Left hindlimb (tissue), 1 donor: ENCODE measurements around the gene TPCN2.
"Not testable (repeated sequence)": the region's sequence is repeated elsewhere in the genome, so short reads cannot be mapped to it uniquely, and the experiment has no call there.

Experiments
- DNase-seq: peaks from one replicate; pipeline ENCODE4 v3.0.0-alpha.2; 2018

TPCN2 gene

GRCh38 chr11:69059429-69059828 lies 10.7 kb downstream of the TPCN2 start:
- DNase-seq, result no peak

DNA sequence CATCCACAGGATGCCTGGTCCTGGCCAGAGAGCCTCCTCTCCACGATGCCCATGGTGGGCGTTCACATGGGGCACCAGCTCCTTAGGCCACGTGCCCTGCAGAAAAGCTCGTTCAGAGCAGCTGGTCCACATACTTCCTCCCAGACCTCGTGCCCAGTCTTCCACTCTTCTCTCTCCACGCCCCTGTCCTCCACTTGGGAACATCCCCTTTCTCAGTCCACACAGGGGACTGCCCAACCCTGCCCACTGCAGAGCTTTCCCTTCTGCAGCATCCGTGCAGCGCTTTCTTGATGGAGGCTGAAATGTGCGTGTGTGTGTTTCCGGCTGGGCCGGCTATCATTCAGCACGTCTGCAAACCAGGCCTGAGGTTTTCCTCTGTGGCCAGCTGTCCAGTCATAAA lies 11.3 kb downstream of the TPCN2 start:
- no peak for DNase-seq

DNA sequence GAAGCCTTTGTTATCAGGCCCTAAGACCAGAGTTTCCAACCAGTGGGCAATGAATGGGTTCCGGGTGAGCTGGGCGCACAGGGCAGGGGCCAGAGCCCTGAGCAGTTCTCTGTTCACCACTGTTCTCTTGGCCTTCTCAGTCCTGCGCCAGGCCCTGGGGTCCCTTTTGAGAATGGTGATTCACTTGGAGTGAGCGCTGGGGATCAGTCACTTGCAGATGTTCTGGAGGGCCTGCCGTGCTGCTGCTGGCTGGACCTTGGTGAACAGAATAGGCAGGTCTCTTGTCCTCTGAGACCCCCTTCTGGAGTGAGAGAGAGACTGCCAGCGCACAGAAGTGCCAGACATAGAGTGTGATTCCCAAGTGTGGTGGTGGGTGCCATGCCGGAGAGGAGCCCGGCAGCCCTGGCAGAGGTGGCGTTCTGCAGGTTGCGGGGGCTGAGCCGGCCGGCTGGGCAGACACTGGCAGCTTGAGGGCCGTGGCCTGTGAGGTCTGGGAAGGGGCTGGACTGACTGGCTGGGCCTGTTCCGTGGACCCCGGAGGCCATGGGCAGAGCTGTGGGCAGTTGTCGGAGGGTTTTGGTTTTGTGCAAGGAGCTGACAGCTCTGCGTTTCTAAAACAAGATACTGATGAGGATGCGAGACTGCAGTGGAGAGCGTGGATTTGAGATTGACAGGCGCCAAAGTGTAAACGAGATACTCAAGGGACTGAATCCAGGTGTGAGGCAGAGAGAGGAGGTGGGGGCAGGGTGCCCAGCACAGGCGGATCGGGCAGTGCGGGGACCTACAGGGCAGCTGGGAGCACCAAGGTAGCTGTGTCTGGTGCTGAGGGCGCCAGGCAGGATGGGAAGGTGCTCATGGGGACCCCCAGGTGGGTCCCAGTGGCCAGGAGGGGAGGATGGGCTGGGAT lies 12.3 kb downstream of the TPCN2 start:
- no peak for DNase-seq

DNA sequence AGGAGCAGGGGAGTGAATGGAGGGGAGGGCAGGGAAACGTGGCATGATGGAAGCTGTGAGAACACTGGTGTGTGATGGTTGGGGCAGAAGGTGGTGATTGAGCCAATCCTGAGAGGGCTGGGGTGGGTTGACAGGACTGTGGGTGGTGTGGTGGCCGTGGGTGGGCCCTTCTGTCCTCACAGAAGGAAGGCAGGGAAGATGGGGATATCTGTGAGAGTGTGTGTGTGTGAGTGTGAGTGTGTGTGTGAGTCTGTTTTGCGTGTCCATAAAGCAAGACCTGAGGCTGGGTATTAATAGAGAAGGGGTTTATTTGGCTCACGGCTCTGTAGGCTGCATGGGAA lies 13.0 kb downstream of the TPCN2 start:
- no peak for DNase-seq

DNA sequence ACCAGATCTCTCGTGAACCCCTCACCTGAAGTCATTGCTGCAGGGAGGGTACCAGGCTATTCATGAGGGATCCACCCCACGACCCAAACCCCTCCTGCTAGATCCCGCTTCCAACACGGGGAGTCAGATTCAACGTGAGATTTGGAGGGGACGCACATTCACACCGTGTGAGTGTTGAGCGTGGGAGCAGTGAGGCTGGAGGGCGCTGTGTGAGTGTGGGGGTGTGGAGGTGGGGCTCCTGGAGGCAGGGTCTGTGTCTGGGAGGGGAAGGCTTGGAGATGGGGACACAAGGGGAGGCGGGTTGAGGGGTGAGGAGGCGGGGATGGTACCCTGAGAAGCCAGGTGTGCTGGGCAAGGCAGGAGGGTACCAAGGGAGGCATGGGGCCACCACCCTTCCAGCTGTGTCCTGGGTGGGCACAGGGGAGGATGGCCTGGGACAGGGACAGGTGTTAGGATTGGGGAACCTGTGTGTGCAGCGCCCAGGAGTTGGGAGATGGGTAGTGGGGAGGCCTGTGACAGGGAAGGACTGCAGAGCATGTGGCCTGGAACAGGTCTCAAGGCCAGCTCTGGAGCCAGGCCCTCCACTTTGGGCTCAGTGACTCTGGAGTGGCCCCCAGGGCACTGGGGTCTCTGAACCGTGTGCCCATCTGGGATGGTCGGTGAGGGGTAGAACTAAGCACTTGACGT lies 13.6 kb downstream of the TPCN2 start:
- no peak for DNase-seq

DNA sequence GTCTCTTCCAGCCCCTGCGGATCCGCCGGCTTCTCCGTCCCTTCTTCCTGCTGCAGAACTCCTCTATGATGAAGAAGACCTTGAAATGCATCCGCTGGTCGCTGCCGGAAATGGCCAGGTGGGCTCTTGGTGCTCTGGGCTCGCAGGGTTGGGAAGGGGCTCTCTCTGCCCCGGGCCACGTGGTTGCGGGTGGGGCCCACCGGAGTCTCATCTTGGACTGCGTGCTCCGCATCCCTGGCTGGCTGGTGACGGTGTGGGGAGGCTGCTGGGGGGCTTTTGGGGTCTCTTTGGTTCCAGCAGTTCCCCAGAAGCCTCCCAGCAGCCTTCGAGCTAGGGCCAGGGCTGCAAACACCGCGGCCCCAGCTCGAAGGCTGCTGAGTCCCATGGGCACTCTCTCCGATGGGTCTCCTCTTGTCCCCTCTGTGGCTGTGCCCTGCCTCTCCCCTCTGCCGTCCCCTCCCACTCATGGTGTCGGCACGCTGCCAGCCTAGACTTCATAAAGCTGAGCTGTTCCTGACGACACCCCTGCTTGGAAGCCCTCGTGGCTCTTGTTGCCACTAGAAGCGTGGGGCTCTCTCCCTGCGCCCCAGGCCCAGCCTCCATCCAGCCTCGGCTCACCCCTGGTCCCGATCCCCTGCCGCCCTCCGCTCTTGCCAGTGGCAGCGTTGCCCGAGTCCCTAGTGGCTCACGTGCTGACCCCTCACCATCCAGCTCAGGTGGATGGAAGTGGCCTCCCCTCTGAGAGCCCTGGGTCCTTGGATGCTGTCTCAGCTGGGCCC lies 14.3 kb downstream of the TPCN2 start:
- no peak for DNase-seq

GRCh38 chr11:69063652-69064260 lies 15.0 kb downstream of the TPCN2 start:
- DNase-seq, result no peak

GRCh38 chr11:69064394-69064957 lies 15.7 kb downstream of the TPCN2 start:
- no peak for DNase-seq

GRCh38 chr11:69065147-69065710 lies 16.5 kb downstream of the TPCN2 start:
- no peak for DNase-seq

GRCh38 chr11:69066122-69067112 lies 17.7 kb downstream of the TPCN2 start:
- no peak for DNase-seq

DNA sequence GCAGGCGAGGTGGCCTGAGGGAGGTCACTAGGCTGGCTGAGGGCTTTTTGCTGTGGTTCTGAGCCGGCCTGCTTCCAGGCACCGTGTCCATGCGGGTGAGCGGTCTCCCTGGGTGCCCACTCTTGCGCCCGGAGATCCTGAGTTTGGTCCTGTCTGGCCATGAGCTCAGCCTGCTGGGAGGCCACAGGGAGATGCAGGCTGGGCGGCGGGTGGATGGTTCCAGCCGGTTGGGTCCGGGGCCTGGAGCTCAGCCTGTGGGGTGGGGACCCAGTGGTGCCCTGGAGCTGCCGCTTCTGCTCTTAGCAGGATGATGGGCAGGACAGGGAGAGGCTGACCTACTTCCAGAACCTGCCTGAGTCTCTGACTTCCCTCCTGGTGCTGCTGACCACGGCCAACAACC lies 18.5 kb downstream of the TPCN2 start:
- no peak for DNase-seq

DNA sequence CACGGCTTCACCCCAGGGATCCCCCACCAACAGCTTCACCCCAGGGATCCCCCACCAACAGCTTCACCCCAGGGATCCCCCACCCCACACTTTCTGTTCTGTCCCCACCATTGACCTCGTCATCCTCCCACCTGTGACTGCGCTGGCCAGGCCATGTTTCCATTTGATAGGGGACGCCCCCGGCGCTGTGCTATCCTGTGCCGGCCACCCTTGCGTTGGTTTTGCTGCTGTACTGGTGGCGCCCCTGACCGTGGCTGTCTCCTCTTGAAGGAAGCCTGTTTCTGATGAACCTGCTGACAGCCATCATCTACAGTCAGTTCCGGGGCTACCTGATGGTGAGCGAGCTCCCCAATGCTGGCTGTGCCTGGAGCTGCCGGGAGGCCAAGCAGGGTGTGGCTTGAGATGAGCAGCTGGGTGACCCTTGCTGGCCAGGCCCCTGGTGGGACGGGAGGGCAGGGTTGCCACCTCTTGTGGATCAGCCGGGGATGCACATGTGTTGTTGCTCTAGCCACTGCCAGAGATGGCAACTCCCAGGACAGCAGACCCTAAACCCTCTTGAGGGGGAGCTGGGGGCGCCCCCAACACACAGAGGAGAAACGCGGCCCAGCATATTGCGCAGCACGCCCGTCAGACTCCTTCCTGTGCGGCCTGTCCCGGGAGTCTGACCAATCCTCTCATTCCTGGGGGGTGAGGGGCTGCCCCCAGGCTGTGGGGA lies 22.5 kb downstream of the TPCN2 start:
- DNase-seq, result no peak

GRCh38 chr11:69071956-69072355 lies 23.2 kb downstream of the TPCN2 start:
- no peak for DNase-seq

DNA sequence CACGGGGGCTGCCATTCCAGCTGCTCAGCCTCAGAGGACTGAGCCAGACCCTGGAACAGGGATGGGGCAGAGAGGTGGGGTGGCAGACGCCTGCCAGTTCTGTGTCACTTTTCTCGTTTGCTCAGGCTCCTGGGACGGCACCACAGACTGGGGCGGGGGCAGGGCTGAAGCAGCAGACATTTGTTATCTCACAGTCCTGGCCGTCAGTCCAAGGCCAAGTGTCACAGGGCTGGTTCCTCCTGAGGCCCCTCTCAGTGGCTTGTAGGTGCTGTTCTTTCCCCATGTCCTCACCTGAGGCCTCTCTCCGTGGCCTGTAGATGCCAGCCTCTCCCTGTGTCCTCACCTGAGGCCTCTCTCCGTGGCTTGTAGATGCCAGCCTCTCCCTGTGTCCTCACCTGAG lies 24.7 kb downstream of the TPCN2 start:
- no peak for DNase-seq

DNA sequence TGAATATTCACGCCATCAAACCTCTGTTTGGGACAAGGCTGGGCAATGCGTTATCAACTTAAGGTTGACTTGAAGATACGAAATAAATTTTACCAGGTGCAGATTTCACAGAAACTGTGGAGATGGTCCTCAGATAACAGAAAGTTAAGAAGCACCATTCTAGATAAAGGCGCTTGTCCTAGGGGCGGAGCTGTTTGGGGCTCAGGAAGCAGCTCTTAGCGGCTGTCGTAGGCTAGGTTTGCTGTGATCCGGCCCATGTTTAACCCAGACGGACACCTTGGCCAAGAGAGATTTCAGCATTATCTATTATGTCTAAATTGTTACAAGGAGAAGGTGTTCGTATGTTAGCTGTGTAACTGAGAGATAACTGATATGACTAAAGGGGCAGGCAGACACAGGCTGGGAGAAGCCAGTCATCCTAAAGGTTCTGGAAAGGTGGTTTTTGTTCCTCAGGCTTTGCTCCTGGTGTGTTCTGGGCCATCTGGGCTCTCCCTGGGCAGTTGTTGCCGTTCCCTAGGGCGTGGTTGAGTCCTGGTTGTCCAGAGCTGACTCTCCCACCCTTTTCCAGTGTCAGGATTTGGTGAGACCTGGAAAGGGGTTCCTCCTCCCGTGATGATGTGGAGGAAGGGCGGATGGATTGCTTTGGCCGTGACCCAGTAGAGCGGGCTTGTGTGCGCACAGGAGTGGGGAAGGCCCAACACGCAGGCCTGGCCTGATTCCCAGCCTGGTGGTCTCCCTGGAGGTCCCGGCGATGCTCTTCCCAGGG lies 25.8 kb downstream of the TPCN2 start:
- DNase-seq, result no peak

DNA sequence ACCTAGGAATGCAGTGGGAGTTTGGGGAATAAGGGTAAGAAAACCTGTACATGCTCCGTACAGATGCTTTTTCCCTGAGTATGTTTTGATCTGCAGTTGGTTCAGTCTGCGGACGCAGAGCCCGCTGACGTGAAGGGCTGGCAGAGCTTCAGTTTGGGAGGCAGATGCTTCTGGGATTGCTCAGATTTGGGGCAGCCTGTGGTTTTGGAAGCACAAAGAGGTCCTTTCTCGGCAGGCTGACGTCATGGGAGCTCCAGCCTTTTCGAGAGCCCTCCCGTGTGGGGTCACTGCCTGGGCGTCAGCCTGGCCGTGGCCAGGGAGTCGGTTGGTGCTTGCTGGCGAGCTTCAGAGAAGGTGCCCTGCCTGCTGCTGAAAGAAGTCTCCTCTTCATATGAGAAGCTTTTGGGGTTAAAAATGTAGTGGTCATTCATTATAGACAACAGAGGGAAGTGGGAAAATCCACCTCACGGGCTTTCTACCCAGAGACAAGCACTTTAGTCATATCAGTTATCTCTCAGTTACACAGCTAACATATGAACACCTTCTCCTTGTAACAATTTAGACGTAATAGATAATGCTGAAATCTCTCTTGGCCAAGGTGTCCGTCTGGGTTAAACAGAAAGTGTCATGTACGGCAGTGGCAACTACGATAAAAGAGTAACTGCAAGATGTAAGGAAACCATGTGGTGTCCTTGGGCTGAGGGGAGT lies 26.8 kb downstream of the TPCN2 start:
- peak; percentile 75 for DNase-seq

- no peak for DNase-seq
Measured at GRCh38 chr11:69076129-69076791, 27.5 kb downstream of the TPCN2 start.

GRCh38 chr11:69076977-69077376 lies 28.2 kb downstream of the TPCN2 start:
- DNase-seq, result not testable (repeated sequence)
